HCT116 (cell line): ENCODE results near the gene MALRD1. TPM values are rescaled to one million over a fixed set of nuclear protein-coding genes. Genes with fewer than 3 reads are reported as not detected.

Source experiments
- ATAC-seq: fragments of 200-7000 bp; cut with Tn5 transposase; 2 replicates; pipeline ENCODE4 v1.9.1; 2020; ENCODE audit warnings: mild to moderate bottlenecking, moderate library complexity
- BruUV-seq: library from RNA; stranded (reverse); fragments of 400-500 nt; replicated peaks from 2 replicates; lab custom pipeline; 2021; lab: Mats Ljungman, UMichigan
- CTCF ChIA-PET: fragments of 300-600 bp; sonication (Branson Sonifier 250); formaldehyde crosslinking; loops from one replicate; lab custom pipeline; 2021; ENCODE audit warnings: antibody characterized with exemption; lab: Charles Lee
- POLR2A ChIA-PET: fragments of 300-600, 350-600 bp; sonication (Branson Sonifier 250); formaldehyde crosslinking; loops from one replicate; lab custom pipeline; 2021; ENCODE audit warnings: antibody characterized with exemption; lab: Charles Lee
- RAD21 ChIA-PET, 2 experiments: fragments of 300-600 bp; sonication (Branson Sonifier 250); formaldehyde crosslinking; loops; one replicate each; lab custom pipeline; 2023; ENCODE audit warnings: low total read pairs in 2 of 2; ENCODE audit not compliant: uncharacterized antibody in 2 of 2, unreplicated experiment in 2 of 2, low non-redundant PET in 1 of 2; lab: Charles Lee
- DNase-seq: peaks from one replicate; pipeline ENCODE4 v3.0.0-alpha.2; 2010; ENCODE audit warnings: low read depth, low spot score
- H2AFZ ChIP-seq: fragments of 200-600 bp; shearing (Covaris generic), sonication (generic); 2 replicates; pipeline ENCODE4 v1.6.1; 2017; ENCODE audit warnings: low read depth, mixed run types, mixed read lengths, antibody characterized with exemption, low read length; ENCODE audit not compliant: poor library complexity, severe bottlenecking
- H3K27ac ChIP-seq: 2 replicates; pipeline ENCODE4 v1.5.1; 2012; ENCODE audit warnings: low read depth, low read length
- H3K27me3 ChIP-seq: fragments of 200-600 bp; sonication (generic); 2 replicates; pipeline ENCODE4 v1.6.1; 2016; ENCODE audit warnings: mixed run types, low read length, mixed read lengths; ENCODE audit not compliant: insufficient read depth
- H3K36me3 ChIP-seq, 2 experiments: fragments of 200-500 bp in 1 of 2; fragments of 200-600 bp in 1 of 2; sonication (Bioruptor generic) in 1 of 2; sonication (generic) in 1 of 2; 2 replicates each; pipeline versions ENCODE4 v1.5.1 to v1.6.1; 2014 to 2016; ENCODE audit warnings: low read length in 2 of 2, inconsistent platforms in 1 of 2, mixed read lengths in 1 of 2, mixed run types in 1 of 2; ENCODE audit not compliant: insufficient read depth in 2 of 2, control insufficient read depth in 1 of 2
- H3K4me1 ChIP-seq, 2 experiments: fragments of 200-600 bp in 1 of 2; sonication (generic) in 1 of 2; 2 replicates each; pipeline versions ENCODE4 v1.5.1 to v1.6.1; 2012 to 2017; ENCODE audit warnings: low read length in 2 of 2, inconsistent platforms in 1 of 2, mild to moderate bottlenecking in 1 of 2, mixed read lengths in 1 of 2, mixed run types in 1 of 2, moderate library complexity in 1 of 2; ENCODE audit not compliant: insufficient read depth in 2 of 2, control insufficient read depth in 1 of 2
- H3K4me2 ChIP-seq: fragments of 200-600 bp; sonication (generic); 2 replicates; pipeline ENCODE4 v1.6.1; 2017; ENCODE audit warnings: mixed run types, low read length, mixed read lengths
- H3K4me3 ChIP-seq, 2 experiments: fragments of 200-600 bp in 1 of 2; sonication (generic) in 1 of 2; replicated peaks in 1 of 2; 2 replicates each; pipeline ENCODE4 v1.5.1; 2011 to 2016; ENCODE audit warnings: low read length in 2 of 2, control low read depth in 1 of 2, low read depth in 1 of 2, mild to moderate bottlenecking in 1 of 2, mixed read lengths in 1 of 2, mixed run types in 1 of 2
- H3K79me2 ChIP-seq: fragments of 200-600 bp; sonication (generic); 2 replicates; pipeline ENCODE4 v1.6.1; 2017; ENCODE audit warnings: mild to moderate bottlenecking, mixed run types, low read length, moderate library complexity, mixed read lengths; ENCODE audit not compliant: insufficient read depth
- H3K9ac ChIP-seq: fragments of 200-600 bp; sonication (generic); 2 replicates; pipeline ENCODE4 v1.6.1; 2016; ENCODE audit warnings: low read length, mixed read lengths
- H3K9me2 ChIP-seq: fragments of 200-600 bp; sonication (generic), shearing (Covaris generic); 2 replicates; pipeline ENCODE4 v1.6.1; 2017; ENCODE audit warnings: mixed run types, mild to moderate bottlenecking, moderate library complexity; ENCODE audit not compliant: insufficient read depth
- H3K9me3 ChIP-seq, 2 experiments: fragments of 200-500 bp in 1 of 2; fragments of 200-600 bp in 1 of 2; sonication (Bioruptor generic) in 1 of 2; sonication (generic) in 1 of 2; 2 replicates each; pipeline ENCODE4 v1.6.1; 2014 to 2017; ENCODE audit warnings: low read length in 2 of 2, mixed read lengths in 2 of 2, inconsistent platforms in 1 of 2, low read depth in 1 of 2, mild to moderate bottlenecking in 1 of 2, mixed run types in 1 of 2, moderate library complexity in 1 of 2; ENCODE audit not compliant: control insufficient read depth in 1 of 2, insufficient read depth in 1 of 2
- H4K20me1 ChIP-seq: fragments of 200-600 bp; sonication (generic), shearing (Covaris generic); 2 replicates; pipeline ENCODE4 v1.6.1; 2017; ENCODE audit warnings: mixed run types, mild to moderate bottlenecking, moderate library complexity; ENCODE audit not compliant: insufficient read depth
- CEBPB ChIP-seq: IDR thresholded peaks from 2 replicates; pipeline ENCODE4 v1.6.1; 2012; ENCODE audit warnings: low read depth
- CTCF ChIP-seq, 3 experiments: fragments of 200-600 bp in 1 of 3; sonication (generic) in 1 of 3; IDR thresholded peaks in 2 of 3; conservative IDR thresholded peaks in 1 of 3; 2 replicates each; pipeline ENCODE4 v1.5.1; 2012 to 2017; ENCODE audit warnings: low read depth in 2 of 3, low read length in 2 of 3, antibody characterized with exemption in 1 of 3, borderline replicate concordance in 1 of 3, control low read depth in 1 of 3, mild to moderate bottlenecking in 1 of 3, mixed read lengths in 1 of 3, mixed run types in 1 of 3, moderate library complexity in 1 of 3; ENCODE audit not compliant: insufficient read depth in 1 of 3
- EGR1 ChIP-seq: IDR thresholded peaks from 2 replicates; pipeline ENCODE4 v1.6.1; 2012; ENCODE audit warnings: low read depth
- ELF1 ChIP-seq: IDR thresholded peaks from 2 replicates; pipeline ENCODE4 v1.6.1; 2012; ENCODE audit warnings: low read depth, borderline replicate concordance
- EZH2 ChIP-seq: fragments of 200-600 bp; sonication (generic); IDR thresholded peaks from 2 replicates; pipeline ENCODE4 v1.6.1; 2017; ENCODE audit warnings: antibody characterized with exemption, mixed run types
- EZH2phosphoT487 ChIP-seq: fragments of 200-600 bp; IDR thresholded peaks from 2 replicates; pipeline ENCODE4 v1.6.1; 2018; ENCODE audit warnings: antibody characterized with exemption, borderline replicate concordance
- FOSL1 ChIP-seq: IDR thresholded peaks from 2 replicates; pipeline ENCODE4 v1.6.1; 2012; ENCODE audit warnings: low read depth
- MAX ChIP-seq: IDR thresholded peaks from 2 replicates; pipeline ENCODE4 v1.6.1; 2012
- POLR2A ChIP-seq: IDR thresholded peaks from 2 replicates; pipeline ENCODE4 v1.7.0; 2011; ENCODE audit warnings: borderline replicate concordance; ENCODE audit not compliant: insufficient read depth, insufficient read length; ENCODE audit errors: extremely low read depth
- POLR2AphosphoS5 ChIP-seq: IDR thresholded peaks from 2 replicates; pipeline ENCODE4 v1.6.1; 2011; ENCODE audit warnings: mild to moderate bottlenecking, low read depth, low read length, moderate library complexity
- RAD21 ChIP-seq: IDR thresholded peaks from 2 replicates; pipeline ENCODE4 v1.6.1; 2012; ENCODE audit warnings: low read depth, mild to moderate bottlenecking
- REST ChIP-seq: IDR thresholded peaks from 2 replicates; pipeline ENCODE4 v1.6.1; 2012; ENCODE audit warnings: low read depth
- SP1 ChIP-seq: IDR thresholded peaks from 2 replicates; pipeline ENCODE4 v1.6.1; 2012; ENCODE audit warnings: low read depth
- SRF ChIP-seq: IDR thresholded peaks from 2 replicates; pipeline ENCODE4 v1.6.1; 2012; ENCODE audit warnings: low read depth
- TCF7L2 ChIP-seq: IDR thresholded peaks from 2 replicates; pipeline ENCODE4 v1.7.0; 2011; ENCODE audit warnings: borderline replicate concordance, inconsistent platforms; ENCODE audit not compliant: insufficient read depth, insufficient read length; ENCODE audit errors: extremely low read depth
- YY1 ChIP-seq: IDR thresholded peaks from 2 replicates; pipeline ENCODE4 v1.6.1; 2011; ENCODE audit warnings: low read length, low read depth, moderate library complexity, mild to moderate bottlenecking; ENCODE audit not compliant: insufficient replicate concordance; ENCODE audit errors: extremely low read depth
- ZBTB33 ChIP-seq: IDR thresholded peaks from 2 replicates; pipeline ENCODE4 v1.6.1; 2011; ENCODE audit warnings: mild to moderate bottlenecking, low read length, moderate library complexity; ENCODE audit not compliant: insufficient replicate concordance; ENCODE audit errors: extremely low read depth
- ZNF274 ChIP-seq: fragments of 200-500 bp; sonication (Bioruptor generic); IDR thresholded peaks from 2 replicates; pipeline ENCODE4 v1.6.1; 2014; ENCODE audit warnings: mild to moderate bottlenecking, low read depth, low read length, inconsistent platforms
- intact Hi-C: fragments of 100-400 bp; cut with micrococcal nuclease; formaldehyde crosslinking; loops from 2 replicates; pipeline ENCODE4 v1.10.0; 2022
- total RNA-seq: library from RNA; stranded (reverse); gene quantifications from one replicate; pipeline ENCODE4 v1.2.1, GENCODE V29; 2021; ENCODE audit not compliant: unreplicated experiment

The MALRD1 gene
- total RNA-seq, 1 experiment from 2014 or later = not detected

GRCh38 chr10:19194866-19195265 lies 146.3 kb downstream of the MALRD1 start:
- no peak overlapping the region for H3K27ac ChIP-seq
- intact Hi-C loops = no loop called here
- H3K9ac ChIP-seq = no peak overlapping the region
- H3K79me2 ChIP-seq = no peaks in the 10 kb centered on the region
- no peak for DNase-seq
- H3K4me2 ChIP-seq = no peak overlapping the region
- peaks cover 8 to 16% of the 10 kb centered on the region in 2 experiments; a peak in 3 of 4 replicates for H3K9me3 ChIP-seq
- CTCF ChIA-PET = no interaction called here
- no peaks in the 10 kb centered on the region for H4K20me1 ChIP-seq
- H3K36me3 ChIP-seq = no peaks in the 10 kb centered on the region
- H2AFZ ChIP-seq = no peak overlapping the region
- POLR2A ChIA-PET = no interaction called here
- no peak for ATAC-seq
- no peaks in the 10 kb centered on the region for H3K27me3 ChIP-seq
- no peak overlapping the region for H3K4me3 ChIP-seq
- H3K9me2 ChIP-seq = no peaks in the 10 kb centered on the region
- RAD21 ChIA-PET = no interaction called here
- TF ChIP-seq POLR2A (no peak), MAX (no peak), RAD21 (no peak), EGR1 (no peak), POLR2AphosphoS5 (no peak), CEBPB (no peak), SRF (no peak), ELF1 (no peak), FOSL1 (no peak), CTCF (IDR thresholded peaks at IDR 0.05 in 2 of 3, conservative IDR thresholded peaks at IDR 0.05 in 1 of 3; ENCODE audit: borderline replicate concordance in 1 of 3, insufficient read depth in 1 of 3, low read depth in 2 of 3, low read length in 2 of 3) (no peak), ZBTB33 (no peak), YY1 (no peak), ZNF274 (no peak), TCF7L2 (no peak), EZH2phosphoT487 (no peak), EZH2 (no peak), REST (no peak), SP1 (no peak)
- TF ChIP-seq, all 23 proteins: peak for 0
- no peaks in the 10 kb centered on the region for H3K4me1 ChIP-seq
- BruUV-seq = no TSS peak
